Mesenchymal stem cell (in vitro differentiated cells and primary cell): ENCODE measurements around the gene FHIT.

ENCODE experiments used
- DNase-seq: peaks from one replicate; pipeline ENCODE4 v3.0.0-alpha.2; 2013
- H2AFZ ChIP-seq: one replicate; pipeline ENCODE4 v1.6.1; 2013; ENCODE audit warnings: low read depth, mild to moderate bottlenecking, control low read depth, inconsistent platforms, low read length, moderate library complexity
- H2AK5ac ChIP-seq: 2 replicates; pipeline ENCODE4 v1.6.1; 2013; ENCODE audit warnings: low read length, moderate library complexity, mild to moderate bottlenecking, inconsistent platforms; ENCODE audit not compliant: severe bottlenecking
- H2BK120ac ChIP-seq: one replicate; pipeline ENCODE4 v1.6.1; 2013; ENCODE audit warnings: low read depth, mild to moderate bottlenecking, inconsistent platforms, low read length, moderate library complexity
- H2BK12ac ChIP-seq, 2 experiments: one replicate each; pipeline ENCODE4 v1.6.1; 2013; ENCODE audit warnings: inconsistent platforms in 2 of 2, low read length in 2 of 2, mild to moderate bottlenecking in 2 of 2, moderate library complexity in 2 of 2, control low read depth in 1 of 2
- H2BK15ac ChIP-seq: one replicate; pipeline ENCODE4 v1.6.1; 2013; ENCODE audit warnings: mild to moderate bottlenecking, low read depth, inconsistent platforms; ENCODE audit not compliant: poor library complexity, severe bottlenecking
- H2BK5ac ChIP-seq: 2 replicates; pipeline ENCODE4 v1.6.1; 2013; ENCODE audit warnings: low read depth, mild to moderate bottlenecking, low read length, control low read depth, inconsistent platforms; ENCODE audit not compliant: poor library complexity, severe bottlenecking
- H3K14ac ChIP-seq, 2 experiments: one replicate each; pipeline ENCODE4 v1.6.1; 2013; ENCODE audit warnings: inconsistent platforms in 2 of 2, low read length in 2 of 2, control low read depth in 1 of 2, mild to moderate bottlenecking in 1 of 2, moderate library complexity in 1 of 2
- H3K18ac ChIP-seq, 2 experiments: one replicate each; pipeline ENCODE4 v1.6.1; 2013; ENCODE audit warnings: inconsistent platforms in 2 of 2, low read length in 2 of 2, control low read depth in 1 of 2, low read depth in 1 of 2, mild to moderate bottlenecking in 1 of 2
- H3K23ac ChIP-seq, 2 experiments: one replicate each; pipeline ENCODE4 v1.6.1; 2013; ENCODE audit warnings: inconsistent platforms in 2 of 2, low read length in 2 of 2, mild to moderate bottlenecking in 2 of 2, moderate library complexity in 2 of 2, control low read depth in 1 of 2
- H3K27ac ChIP-seq: 2 replicates; pipeline ENCODE4 v1.5.1; 2013; ENCODE audit warnings: mild to moderate bottlenecking, moderate library complexity, low read length, control low read depth, inconsistent platforms; ENCODE audit not compliant: poor library complexity, severe bottlenecking
- H3K27me3 ChIP-seq, 2 experiments: 2 replicates each; pipeline versions ENCODE4 v1.6.1 to v1.7.0; 2013; ENCODE audit warnings: low read length in 2 of 2, mild to moderate bottlenecking in 2 of 2, moderate library complexity in 2 of 2, control low read depth in 1 of 2, inconsistent platforms in 1 of 2; ENCODE audit not compliant: control insufficient read depth in 1 of 2, insufficient read depth in 1 of 2
- H3K36me3 ChIP-seq, 2 experiments: 2 replicates each; pipeline versions ENCODE4 v1.6.1 to v1.7.0; 2013; ENCODE audit warnings: low read length in 2 of 2, control low read depth in 1 of 2, inconsistent platforms in 1 of 2, low read depth in 1 of 2, mild to moderate bottlenecking in 1 of 2; ENCODE audit not compliant: insufficient read depth in 2 of 2, control insufficient read depth in 1 of 2
- H3K4ac ChIP-seq, 2 experiments: one replicate each; pipeline ENCODE4 v1.6.1; 2013; ENCODE audit warnings: inconsistent platforms in 2 of 2, low read length in 2 of 2, mild to moderate bottlenecking in 2 of 2, moderate library complexity in 2 of 2, control low read depth in 1 of 2, low read depth in 1 of 2
- H3K4me1 ChIP-seq: 2 replicates; pipeline ENCODE4 v1.6.1; 2013; ENCODE audit warnings: low read depth, low read length, control low read depth; ENCODE audit not compliant: control insufficient read depth, insufficient read depth
- H3K4me2 ChIP-seq: 2 replicates; pipeline ENCODE4 v1.6.1; 2013; ENCODE audit warnings: low read length, mild to moderate bottlenecking, inconsistent platforms; ENCODE audit not compliant: poor library complexity, severe bottlenecking
- H3K4me3 ChIP-seq, 2 experiments: 2 replicates each; pipeline versions ENCODE4 v1.5.1 to v1.7.0; 2013; ENCODE audit warnings: low read length in 2 of 2, mild to moderate bottlenecking in 2 of 2, control low read depth in 1 of 2, low read depth in 1 of 2; ENCODE audit not compliant: insufficient read depth in 1 of 2
- H3K79me1 ChIP-seq: replicated peaks from 2 replicates; pipeline ENCODE4 v1.6.1; 2013; ENCODE audit warnings: mild to moderate bottlenecking, control low read depth, low read length, inconsistent platforms; ENCODE audit not compliant: poor library complexity, severe bottlenecking
- H3K9ac ChIP-seq: 2 replicates; pipeline ENCODE4 v1.7.0; 2013; ENCODE audit warnings: mild to moderate bottlenecking, low read length, moderate library complexity
- H3K9me3 ChIP-seq: 2 replicates; pipeline ENCODE4 v1.7.0; 2013; ENCODE audit warnings: mild to moderate bottlenecking, low read length; ENCODE audit not compliant: control insufficient read depth
- H4K8ac ChIP-seq: one replicate; pipeline ENCODE4 v1.6.1; 2013; ENCODE audit warnings: inconsistent platforms, mild to moderate bottlenecking, low read length, moderate library complexity
- H4K91ac ChIP-seq: one replicate; pipeline ENCODE4 v1.6.1; 2013; ENCODE audit warnings: mild to moderate bottlenecking, low read length, inconsistent platforms
- WGBS: methylation state at CpG from one replicate; pipeline ENCODE4 v1.1.7; 2013; ENCODE audit warnings: mixed read lengths; 5-methylcytosine and 5-hydroxymethylcytosine counted together

FHIT gene

DNA sequence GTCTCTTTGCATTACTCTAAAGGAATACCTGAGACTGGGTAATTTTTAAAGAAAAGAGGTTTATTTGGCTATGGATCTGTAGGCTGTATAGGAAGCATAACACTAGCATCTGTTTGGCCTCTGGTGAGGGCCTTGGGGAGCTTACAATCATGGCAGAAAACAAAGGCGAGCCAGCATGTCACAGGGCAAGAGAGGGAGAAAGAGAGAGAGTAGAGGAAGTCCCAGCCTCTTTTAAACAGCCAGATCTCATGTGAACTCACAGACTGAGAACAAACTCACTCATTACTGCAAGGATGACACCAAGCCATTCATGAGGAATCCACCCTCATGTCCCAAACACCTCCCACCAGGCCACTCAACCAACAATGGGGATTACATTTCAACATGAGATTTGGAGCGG is 974.6 kb downstream of the FHIT start:
- no peaks in the 10 kb centered on the region for H3K27me3 ChIP-seq
- no peak overlapping the region for H3K9ac ChIP-seq
- H3K23ac ChIP-seq = no peak overlapping the region
- no peaks in the 10 kb centered on the region for H3K4me1 ChIP-seq
- WGBS = 50% methylated on average over 2 of the region's 2 CpGs
- H3K79me1 ChIP-seq = no peaks in the 10 kb centered on the region
- no peak overlapping the region for H3K14ac ChIP-seq
- H2BK5ac ChIP-seq = no peak overlapping the region
- H3K9me3 ChIP-seq = no peaks in the 10 kb centered on the region
- H3K27ac ChIP-seq = no peak overlapping the region
- no peak for DNase-seq
- no peaks in the 10 kb centered on the region for H3K36me3 ChIP-seq
- H4K8ac ChIP-seq = no peak overlapping the region
- no peak overlapping the region for H2BK120ac ChIP-seq
- H3K18ac ChIP-seq = no peak overlapping the region
- H4K91ac ChIP-seq = no peak overlapping the region
- H3K4ac ChIP-seq = no peak overlapping the region
- no peak overlapping the region for H2BK12ac ChIP-seq
- H2AK5ac ChIP-seq = no peak overlapping the region
- H2BK15ac ChIP-seq = no peak overlapping the region
- H3K4me3 ChIP-seq = no peak overlapping the region
- H3K4me2 ChIP-seq = no peak overlapping the region
- H2AFZ ChIP-seq = no peak overlapping the region

DNA sequence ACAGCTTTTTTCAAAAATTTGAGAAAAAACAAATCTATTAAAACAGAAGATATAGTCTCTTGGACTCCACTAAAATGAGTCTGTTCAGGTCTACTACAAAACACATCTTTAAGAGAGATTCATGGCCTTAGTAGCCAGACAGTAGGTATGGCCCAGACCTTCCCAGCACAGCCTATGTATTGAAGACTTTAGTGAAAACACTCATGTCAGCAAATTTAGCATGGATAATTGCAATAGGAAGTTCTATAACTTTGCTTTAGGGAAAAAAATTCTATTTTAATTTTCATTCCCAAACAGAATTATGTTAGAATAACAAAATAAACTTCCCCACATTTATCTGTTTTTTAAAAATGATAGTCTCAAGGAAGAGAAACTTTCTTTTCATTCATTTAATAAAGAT is 976.6 kb downstream of the FHIT start:
- no peak overlapping the region for H2BK15ac ChIP-seq
- H4K91ac ChIP-seq = no peak overlapping the region
- no peak overlapping the region for H3K18ac ChIP-seq
- no peaks in the 10 kb centered on the region for H3K36me3 ChIP-seq
- no peak overlapping the region for H3K4me3 ChIP-seq
- no peak overlapping the region for H3K14ac ChIP-seq
- no peaks in the 10 kb centered on the region for H3K27me3 ChIP-seq
- no peak overlapping the region for H3K4ac ChIP-seq
- H4K8ac ChIP-seq = no peak overlapping the region
- H3K23ac ChIP-seq = no peak overlapping the region
- no peak overlapping the region for H3K9ac ChIP-seq
- no peak overlapping the region for H3K4me2 ChIP-seq
- H3K27ac ChIP-seq = no peak overlapping the region
- no peak overlapping the region for H2AFZ ChIP-seq
- H3K79me1 ChIP-seq = no peaks in the 10 kb centered on the region
- H2BK12ac ChIP-seq = no peak overlapping the region
- H3K9me3 ChIP-seq = no peaks in the 10 kb centered on the region
- DNase-seq = no peak
- no peak overlapping the region for H2BK120ac ChIP-seq
- H2AK5ac ChIP-seq = no peak overlapping the region
- no peaks in the 10 kb centered on the region for H3K4me1 ChIP-seq
- H2BK5ac ChIP-seq = no peak overlapping the region

DNA sequence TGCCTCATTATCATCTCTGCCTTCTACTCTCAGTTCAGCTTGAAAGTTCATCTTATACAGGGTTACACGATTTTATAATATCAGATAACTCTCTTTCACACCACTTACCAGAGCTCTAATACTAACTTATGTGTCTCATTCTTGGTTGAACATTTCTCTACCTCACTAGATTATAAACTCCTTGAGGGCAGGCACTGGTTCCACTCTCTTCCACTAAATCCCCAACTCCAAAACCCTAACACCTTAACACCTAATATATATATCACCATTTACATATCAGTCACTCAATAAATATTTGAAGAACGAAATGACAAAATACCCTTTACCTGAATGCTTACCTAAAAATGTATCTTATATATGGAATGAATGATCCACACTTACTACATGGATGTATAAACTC is 977.2 kb downstream of the FHIT start:
- no peak for DNase-seq
- H3K4me3 ChIP-seq = no peak overlapping the region
- H3K14ac ChIP-seq = no peak overlapping the region
- no peaks in the 10 kb centered on the region for H3K9me3 ChIP-seq
- H4K8ac ChIP-seq = no peak overlapping the region
- no peaks in the 10 kb centered on the region for H3K27me3 ChIP-seq
- H3K36me3 ChIP-seq = no peaks in the 10 kb centered on the region
- H2BK5ac ChIP-seq = no peak overlapping the region
- no peak overlapping the region for H2BK15ac ChIP-seq
- no peak overlapping the region for H3K27ac ChIP-seq
- H2BK12ac ChIP-seq = no peak overlapping the region
- no peak overlapping the region for H3K4ac ChIP-seq
- H3K4me2 ChIP-seq = no peak overlapping the region
- no peak overlapping the region for H3K23ac ChIP-seq
- no peaks in the 10 kb centered on the region for H3K4me1 ChIP-seq
- no peak overlapping the region for H2BK120ac ChIP-seq
- H4K91ac ChIP-seq = no peak overlapping the region
- H3K79me1 ChIP-seq = no peaks in the 10 kb centered on the region
- WGBS = 70% methylated on average over 1 of the region's 2 CpGs
- H3K18ac ChIP-seq = no peak overlapping the region
- no peak overlapping the region for H2AFZ ChIP-seq
- H2AK5ac ChIP-seq = no peak overlapping the region
- H3K9ac ChIP-seq = no peak overlapping the region

DNA sequence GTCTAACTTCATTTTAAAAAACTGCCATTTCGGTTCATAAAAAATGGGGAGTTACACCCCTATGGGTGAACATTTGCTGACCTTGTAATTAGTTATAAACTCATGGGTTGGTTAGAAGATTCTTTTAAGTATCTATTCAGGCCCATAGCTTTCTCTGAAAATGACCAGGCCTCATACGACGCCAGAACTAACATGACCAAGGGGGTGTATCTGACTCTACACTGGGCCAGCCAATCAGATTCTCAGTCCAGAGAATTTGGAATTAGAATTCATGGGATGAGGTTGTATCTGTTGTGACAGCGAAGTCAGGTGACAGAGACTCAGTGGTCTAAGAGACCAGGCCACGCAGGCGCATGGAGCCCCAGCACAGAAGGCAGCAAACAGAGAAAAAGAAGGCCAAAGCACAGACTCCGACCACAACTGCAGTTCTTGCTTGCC is 981.4 kb downstream of the FHIT start:
- WGBS = 91% methylated on average over 7 of the region's 7 CpGs
- no peak overlapping the region for H3K18ac ChIP-seq
- no peak overlapping the region for H3K9ac ChIP-seq
- no peak for DNase-seq
- no peak overlapping the region for H3K4me3 ChIP-seq
- no peak overlapping the region for H4K91ac ChIP-seq
- no peak overlapping the region for H2BK15ac ChIP-seq
- H3K14ac ChIP-seq = no peak overlapping the region
- no peaks in the 10 kb centered on the region for H3K4me1 ChIP-seq
- H4K8ac ChIP-seq = no peak overlapping the region
- H2BK5ac ChIP-seq = no peak overlapping the region
- no peak overlapping the region for H2BK12ac ChIP-seq
- H2AFZ ChIP-seq = no peak overlapping the region
- no peaks in the 10 kb centered on the region for H3K9me3 ChIP-seq
- H3K4me2 ChIP-seq = no peak overlapping the region
- no peak overlapping the region for H3K23ac ChIP-seq
- H3K36me3 ChIP-seq = no peaks in the 10 kb centered on the region
- no peaks in the 10 kb centered on the region for H3K27me3 ChIP-seq
- H2BK120ac ChIP-seq = no peak overlapping the region
- H3K4ac ChIP-seq = no peak overlapping the region
- H3K27ac ChIP-seq = no peak overlapping the region
- no peak overlapping the region for H2AK5ac ChIP-seq
- H3K79me1 ChIP-seq = no peaks in the 10 kb centered on the region
